ENCODE data around the gene ATG101.

DNA sequence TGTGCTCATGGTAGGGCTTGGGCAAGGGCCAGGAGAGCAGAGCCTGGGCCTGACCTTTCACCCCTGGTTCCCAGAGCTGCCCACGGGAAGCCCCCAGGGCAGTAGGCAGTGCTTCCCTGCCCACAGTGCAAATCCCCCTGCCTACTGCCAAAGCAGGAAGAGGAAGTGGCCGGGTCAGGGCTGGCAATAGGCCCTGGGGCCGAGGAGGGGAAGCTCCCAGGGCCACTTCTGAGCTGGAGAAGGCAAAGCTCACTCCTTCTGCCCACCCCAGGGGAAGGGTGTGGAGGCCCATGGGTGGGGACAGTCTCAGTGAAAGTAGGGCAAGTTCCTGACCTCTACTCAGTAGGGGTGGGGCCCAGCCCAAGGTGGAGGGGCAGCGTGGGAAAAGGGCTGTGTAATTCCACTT is 24.0 kb upstream of the ATG101 start:
- TF ChIP-seq NFE2L1 (CRISPR knock-in tag; IDR thresholded peaks at IDR 0.05; ENCODE audit: borderline replicate concordance) (no peak), SIN3A (IDR thresholded peaks at IDR 0.05; ENCODE audit: borderline replicate concordance, low read depth, low read length) (no peak), ZNF501 (CRISPR knock-in tag; IDR thresholded peaks at IDR 0.05) (no peak), NONO (IDR thresholded peaks at IDR 0.05) (no peak), NONO (CRISPR knock-in tag; conservative IDR thresholded peaks at IDR 0.05) (no peak), MAZ (IDR thresholded peaks at IDR 0.05; ENCODE audit: borderline replicate concordance, low read depth, low read length) (no peak), MAZ (CRISPR knock-in tag; IDR thresholded peaks at IDR 0.05; ENCODE audit: low read depth) (no peak), E2F1 (CRISPR knock-in tag; IDR thresholded peaks at IDR 0.05) (no peak), ZNF83 (CRISPR knock-in tag; IDR thresholded peaks at IDR 0.05; ENCODE audit: borderline replicate concordance) (no peak)
- TF ChIP-seq, protein P1, sequence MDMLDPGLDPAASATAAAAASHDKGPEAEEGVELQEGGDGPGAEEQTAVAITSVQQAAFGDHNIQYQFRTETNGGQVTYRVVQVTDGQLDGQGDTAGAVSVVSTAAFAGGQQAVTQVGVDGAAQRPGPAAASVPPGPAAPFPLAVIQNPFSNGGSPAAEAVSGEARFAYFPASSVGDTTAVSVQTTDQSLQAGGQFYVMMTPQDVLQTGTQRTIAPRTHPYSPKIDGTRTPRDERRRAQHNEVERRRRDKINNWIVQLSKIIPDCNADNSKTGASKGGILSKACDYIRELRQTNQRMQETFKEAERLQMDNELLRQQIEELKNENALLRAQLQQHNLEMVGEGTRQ (IDR thresholded peaks at IDR 0.05; ENCODE audit: low read depth, low read length), result no peak
- TF ChIP-seq, protein P1 (CRISPR knock-in tag; IDR thresholded peaks at IDR 0.05; ENCODE audit: borderline replicate concordance), result no peak
- TF ChIP-seq, protein P2, sequence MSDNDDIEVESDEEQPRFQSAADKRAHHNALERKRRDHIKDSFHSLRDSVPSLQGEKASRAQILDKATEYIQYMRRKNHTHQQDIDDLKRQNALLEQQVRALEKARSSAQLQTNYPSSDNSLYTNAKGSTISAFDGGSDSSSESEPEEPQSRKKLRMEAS (IDR thresholded peaks at IDR 0.05), result no peak

Measured in HepG2 (cell line).